OCI-LY7 (cell line): ENCODE measurements around the gene GOLGA8N. TPM values are rescaled to one million over a fixed set of nuclear protein-coding genes. Genes with fewer than 3 reads are reported as not detected.
"Not testable (repeated sequence)": the region's sequence is repeated elsewhere in the genome, so short reads cannot be mapped to it uniquely, and the experiment has no call there.

Experiments used
- Bru-seq: library from RNA; stranded (reverse); fragments of 400-500 nt; gene quantifications from one replicate; lab custom pipeline; 2021; lab: Mats Ljungman, UMichigan
- BruChase-seq, 2 experiments: library from RNA; stranded (reverse); fragments of 400-500 nt; gene quantifications; one replicate each; lab custom pipeline; 2021; lab: Mats Ljungman, UMichigan
- BruUV-seq: library from RNA; stranded (reverse); fragments of 400-500 nt; replicated peaks from 2 replicates; lab custom pipeline; 2021; lab: Mats Ljungman, UMichigan
- CTCF ChIA-PET: fragments of 300-600 bp; sonication (Branson Sonifier 250); formaldehyde crosslinking; loops from one replicate; lab custom pipeline; 2022; ENCODE audit warnings: antibody characterized with exemption; ENCODE audit not compliant: unreplicated experiment; lab: Charles Lee
- POLR2A ChIA-PET: fragments of 300-600 bp; sonication (Branson Sonifier 250); formaldehyde crosslinking; loops from one replicate; lab custom pipeline; 2022; ENCODE audit warnings: antibody characterized with exemption; lab: Charles Lee
- DNase-seq: peaks from one replicate; pipeline ENCODE4 v3.0.0-alpha.2; 2015; ENCODE audit warnings: low spot score
- H2AFZ ChIP-seq: fragments of 200-600 bp; sonication (generic), shearing (Covaris generic); 2 replicates; pipeline ENCODE4 v1.6.1; 2014; ENCODE audit warnings: mild to moderate bottlenecking, antibody characterized with exemption, low read length, moderate library complexity
- H3K27ac ChIP-seq: fragments of 200-600 bp; sonication (generic); 2 replicates; pipeline ENCODE4 v1.5.1; 2014; ENCODE audit warnings: mixed run types, low read depth, mild to moderate bottlenecking, moderate library complexity, low read length, inconsistent platforms; ENCODE audit not compliant: poor library complexity, severe bottlenecking
- H3K36me3 ChIP-seq: fragments of 200-600 bp; sonication (generic); 2 replicates; pipeline ENCODE4 v1.6.1; 2014; ENCODE audit warnings: mild to moderate bottlenecking, antibody characterized with exemption, low read length, moderate library complexity, mixed read lengths; ENCODE audit not compliant: insufficient read depth
- H3K4me1 ChIP-seq: fragments of 200-600 bp; sonication (generic); 2 replicates; pipeline ENCODE4 v1.5.1; 2014; ENCODE audit warnings: mild to moderate bottlenecking, low read length; ENCODE audit not compliant: insufficient read depth, poor library complexity, severe bottlenecking
- H3K4me2 ChIP-seq: fragments of 200-600 bp; sonication (generic); 2 replicates; pipeline ENCODE4 v1.6.1; 2014; ENCODE audit warnings: mild to moderate bottlenecking, low read length
- H3K4me3 ChIP-seq: fragments of 200-600 bp; sonication (generic); 2 replicates; pipeline ENCODE4 v1.5.1; 2014; ENCODE audit warnings: mild to moderate bottlenecking, low read depth, low read length; ENCODE audit not compliant: poor library complexity, severe bottlenecking
- H3K79me2 ChIP-seq: fragments of 200-600 bp; sonication (generic); 2 replicates; pipeline ENCODE4 v1.6.1; 2016; ENCODE audit warnings: low read depth, mild to moderate bottlenecking, low read length, moderate library complexity, mixed read lengths; ENCODE audit not compliant: insufficient read depth
- H3K9me2 ChIP-seq: fragments of 200-600 bp; sonication (generic); 2 replicates; pipeline ENCODE4 v1.6.1; 2016; ENCODE audit warnings: mild to moderate bottlenecking, low read length, mixed read lengths; ENCODE audit not compliant: insufficient read depth
- H3K9me3 ChIP-seq: fragments of 200-600 bp; sonication (generic); 2 replicates; pipeline ENCODE4 v1.6.1; 2014; ENCODE audit warnings: mild to moderate bottlenecking, mixed run types, low read length, mixed read lengths
- H4K20me1 ChIP-seq: fragments of 200-600 bp; sonication (generic); 2 replicates; pipeline ENCODE4 v1.6.1; 2014; ENCODE audit warnings: mild to moderate bottlenecking, antibody characterized with exemption, low read length, moderate library complexity, mixed read lengths; ENCODE audit not compliant: insufficient read depth
- intact Hi-C: fragments of 100-400 bp; cut with micrococcal nuclease; formaldehyde crosslinking; loops from one replicate; pipeline ENCODE4 v1.10.0; 2022; ENCODE audit not compliant: unreplicated experiment
- long read RNA-seq: library from polyadenylated mRNA; stranded (forward); transcript quantifications from one replicate; pipeline ENCODE4 v2.0.0, GENCODE V29; 2022
- total RNA-seq, 2 experiments: library from RNA; depleted of rRNA in 1 of 2; stranded (reverse); fragments of >200 nt in 1 of 2; shearing (Covaris generic) in 1 of 2; gene quantifications; 2 replicates each; pipeline ENCODE4 v1.2.3, GENCODE V29; 2014 to 2022

Gene GOLGA8N
- total RNA-seq (2014; rRNA removed; shearing (Covaris generic)) = 0.08 and 2.0 TPM in 2 replicates
- total RNA-seq (2022) = 1.4 and 2.8 TPM in 2 replicates
- percentile 26 among the genes with signal in this experiment for Bru-seq, nascent RNA
- percentile 32 among the genes with signal in this experiment for BruChase-seq, experiment 1, labeled RNA remaining after a 6-hour chase
- percentile 33 among the genes with signal in this experiment for BruChase-seq, experiment 2, labeled RNA remaining after a 2-hour chase
- long read RNA-seq = 0 reads

GRCh38 chr15:32593151-32593550 is at the start of gene GOLGA8N:
TSS of gene GOLGA8N (plus strand) at chr15:32593456.
- H3K4me1 ChIP-seq, H3K36me3 ChIP-seq, H3K27ac ChIP-seq, H3K4me2 ChIP-seq, DNase-seq, H3K9me3 ChIP-seq, intact Hi-C loops, H3K4me3 ChIP-seq, CTCF ChIA-PET, H2AFZ ChIP-seq, POLR2A ChIA-PET, H4K20me1 ChIP-seq, H3K79me2 ChIP-seq, BruUV-seq, H3K9me2 ChIP-seq: not testable (repeated sequence)

DNA sequence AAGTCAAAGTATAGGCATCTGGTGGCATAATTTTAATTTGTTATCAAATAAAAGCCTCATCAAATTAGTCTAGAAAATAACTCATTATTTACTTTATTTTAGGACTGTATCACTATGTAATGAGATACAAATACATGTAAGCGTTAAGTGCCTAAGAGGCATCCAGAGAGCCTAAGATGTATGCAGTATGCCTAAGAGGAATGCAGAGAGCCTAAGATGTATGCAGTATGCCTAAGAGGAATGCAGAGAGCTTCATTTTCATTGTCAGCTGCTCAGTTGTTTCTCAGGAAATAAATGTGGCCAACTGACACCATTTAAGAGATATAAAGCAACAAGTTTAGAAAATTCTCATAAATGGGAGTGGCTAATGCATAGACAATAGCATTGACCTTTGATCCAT is 49.8 kb upstream of the GOLGA8N start:
- CTCF ChIA-PET, H3K4me2 ChIP-seq, H3K9me3 ChIP-seq, H2AFZ ChIP-seq, H3K36me3 ChIP-seq, H3K4me3 ChIP-seq, H3K79me2 ChIP-seq, H3K4me1 ChIP-seq, POLR2A ChIA-PET, H3K9me2 ChIP-seq, intact Hi-C loops, H3K27ac ChIP-seq, DNase-seq, BruUV-seq, H4K20me1 ChIP-seq: not testable (repeated sequence)

DNA sequence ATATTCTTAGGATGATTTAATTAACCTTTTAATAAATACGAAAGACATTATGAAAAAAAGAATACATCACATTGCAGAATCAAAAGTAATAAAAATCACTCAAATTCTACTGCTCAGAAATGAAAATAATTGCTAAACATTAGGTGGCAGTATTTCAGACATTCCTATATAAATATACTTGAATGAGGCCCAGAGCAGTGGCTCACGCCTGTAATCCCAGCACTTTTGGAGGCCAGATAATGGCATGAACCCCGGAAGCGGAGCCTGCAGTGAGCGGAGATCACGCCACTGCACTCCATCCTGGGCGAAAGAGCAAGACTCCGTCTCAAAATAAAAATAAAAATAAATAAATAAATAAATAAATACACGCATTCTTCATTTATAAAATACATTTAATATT is 48.1 kb upstream of the GOLGA8N start:
- H3K9me2 ChIP-seq, intact Hi-C loops, H3K4me1 ChIP-seq, H2AFZ ChIP-seq, H3K9me3 ChIP-seq, H4K20me1 ChIP-seq, CTCF ChIA-PET, BruUV-seq, H3K36me3 ChIP-seq, H3K79me2 ChIP-seq, H3K27ac ChIP-seq, POLR2A ChIA-PET, H3K4me2 ChIP-seq, DNase-seq, H3K4me3 ChIP-seq: not testable (repeated sequence)

DNA sequence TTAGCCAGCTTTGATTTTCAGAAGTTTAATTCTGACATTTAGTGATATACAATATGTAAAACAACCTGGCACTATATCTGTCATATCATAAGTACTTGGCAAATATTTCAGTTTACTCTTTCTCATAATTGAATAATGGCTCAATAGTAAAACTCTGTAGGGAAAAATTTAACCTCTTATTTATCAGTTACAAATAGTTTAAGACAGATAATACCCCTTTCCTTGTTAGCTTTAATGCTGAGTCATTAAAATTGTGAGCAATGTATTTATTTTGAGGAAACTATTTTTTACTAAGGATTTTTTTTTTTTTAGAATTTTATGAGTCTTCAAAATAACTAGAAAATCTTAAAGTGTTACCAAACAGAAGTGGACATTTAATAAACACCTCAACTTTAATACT is 38.7 kb upstream of the GOLGA8N start:
- H3K4me2 ChIP-seq, H3K9me3 ChIP-seq, POLR2A ChIA-PET, BruUV-seq, H3K4me3 ChIP-seq, CTCF ChIA-PET, H2AFZ ChIP-seq, H3K9me2 ChIP-seq, H4K20me1 ChIP-seq, H3K79me2 ChIP-seq, DNase-seq, H3K4me1 ChIP-seq, H3K36me3 ChIP-seq, intact Hi-C loops, H3K27ac ChIP-seq: not testable (repeated sequence)

GRCh38 chr15:32562198-32562597 is 31.1 kb upstream of the GOLGA8N start:
- DNase-seq, H2AFZ ChIP-seq, H4K20me1 ChIP-seq, POLR2A ChIA-PET, BruUV-seq, H3K36me3 ChIP-seq, CTCF ChIA-PET, H3K27ac ChIP-seq, H3K79me2 ChIP-seq, H3K4me3 ChIP-seq, H3K4me2 ChIP-seq, H3K9me2 ChIP-seq, H3K9me3 ChIP-seq, intact Hi-C loops, H3K4me1 ChIP-seq: not testable (repeated sequence)

- H3K4me1 ChIP-seq, H4K20me1 ChIP-seq, H3K4me2 ChIP-seq, intact Hi-C loops, CTCF ChIA-PET, H3K9me2 ChIP-seq, H3K36me3 ChIP-seq, H3K79me2 ChIP-seq, H3K27ac ChIP-seq, H3K9me3 ChIP-seq, POLR2A ChIA-PET, BruUV-seq, DNase-seq, H2AFZ ChIP-seq, H3K4me3 ChIP-seq: not testable (repeated sequence)
Observed at GRCh38 chr15:32568988-32569387, 24.3 kb upstream of the GOLGA8N start.
